Activated CD4-positive, CD25-positive, alpha-beta regulatory T cell treated with anti-CD3 and anti-CD28 coated beads, Interleukin-2, amount 50 U/mL, for 24 hours (primary cell): ENCODE measurements around the gene TOP2B.

Source experiments
- ATAC-seq, 2 donors: fragments of 150-1000 bp; cut with Tn5 transposase; one replicate each; pipeline ENCODE4 v1.10.0; 2021; ENCODE audit warnings: mild to moderate bottlenecking in 1 of 2, moderate library complexity in 1 of 2

The TOP2B gene

GRCh38 chr3:25664812-25665314 is at the start of gene TOP2B:
Gene TOP2B (minus strand): TSS chr3:25664907. CDS start chr3:25664297, 610 bp downstream.
- peak; percentile 94 to 96 for ATAC-seq

- no peak for ATAC-seq
Measured at GRCh38 chr3:25713341-25713985, 48.8 kb upstream of the TOP2B start.

- ATAC-seq: no peak
Measured at GRCh38 chr3:25711090-25711489, 46.4 kb upstream of the TOP2B start.

- ATAC-seq: no peak
Measured at GRCh38 chr3:25708036-25708435, 43.3 kb upstream of the TOP2B start.

- ATAC-seq: no peak
Measured at GRCh38 chr3:25707268-25707926, 42.7 kb upstream of the TOP2B start.

GRCh38 chr3:25706213-25706612 is 41.5 kb upstream of the TOP2B start:
- no peak for ATAC-seq

- ATAC-seq: no peak
Measured at GRCh38 chr3:25697553-25697952, 32.8 kb upstream of the TOP2B start.

GRCh38 chr3:25695731-25696420 is 31.2 kb upstream of the TOP2B start:
- no peak for ATAC-seq

GRCh38 chr3:25693238-25693637 is 28.5 kb upstream of the TOP2B start:
- ATAC-seq: no peak

- ATAC-seq: no peak
Measured at GRCh38 chr3:25692341-25692740, 27.6 kb upstream of the TOP2B start.

- ATAC-seq: no peak
Measured at GRCh38 chr3:25690768-25691533, 26.2 kb upstream of the TOP2B start.

- ATAC-seq: no peak
Measured at GRCh38 chr3:25689226-25689625, 24.5 kb upstream of the TOP2B start.

- ATAC-seq: no peak
Measured at GRCh38 chr3:25687742-25688141, 23.0 kb upstream of the TOP2B start.

GRCh38 chr3:25686766-25687165 is 22.1 kb upstream of the TOP2B start:
- no peak for ATAC-seq

- no peak for ATAC-seq
Measured at GRCh38 chr3:25683882-25684281, 19.2 kb upstream of the TOP2B start.

- no peak for ATAC-seq
Measured at GRCh38 chr3:25683410-25683809, 18.7 kb upstream of the TOP2B start.

GRCh38 chr3:25679642-25680302 is 15.1 kb upstream of the TOP2B start:
- ATAC-seq: no peak

GRCh38 chr3:25679166-25679565 is 14.5 kb upstream of the TOP2B start:
- ATAC-seq: no peak

GRCh38 chr3:25678581-25678980 is 13.9 kb upstream of the TOP2B start:
- no peak for ATAC-seq

- no peak for ATAC-seq
Measured at GRCh38 chr3:25677121-25677520, 12.4 kb upstream of the TOP2B start.

GRCh38 chr3:25674670-25675069 is 10.0 kb upstream of the TOP2B start:
- no peak for ATAC-seq

GRCh38 chr3:25673738-25674298 is 9.1 kb upstream of the TOP2B start:
- no peak for ATAC-seq
